22Rv1 (cell line): ENCODE results near the gene P2RX7.

Experiments
- H3K27ac ChIP-seq: fragments of 450-650 bp; 2 replicates; pipeline ENCODE4 v1.5.1; 2017
- CTCF ChIP-seq: fragments of 450-650 bp; IDR thresholded peaks from 2 replicates; pipeline ENCODE4 v1.5.1; 2017; ENCODE audit warnings: mild to moderate bottlenecking
- ZFX ChIP-seq: fragments of 450-650 bp; IDR thresholded peaks from 2 replicates; pipeline ENCODE4 v1.6.1; 2017; ENCODE audit warnings: antibody characterized with exemption, borderline replicate concordance

Gene P2RX7

GRCh38 chr12:121128908-121129810 is 3.5 kb upstream of the P2RX7 start:
- TF ChIP-seq ZFX = no peak
- no peak for TF ChIP-seq CTCF
- peak overlapping the region; percentile 58 for H3K27ac ChIP-seq

- TF ChIP-seq ZFX (no peak), CTCF (no peak)
- H3K27ac ChIP-seq = no peak overlapping the region
Observed at GRCh38 chr12:121129811-121130147, 2.9 kb upstream of the P2RX7 start.

GRCh38 chr12:121130866-121131373 is 1.8 kb upstream of the P2RX7 start:
- H3K27ac ChIP-seq = no peak overlapping the region
- TF ChIP-seq CTCF (no peak), ZFX (no peak)

GRCh38 chr12:121131941-121132341 is 735 bp upstream of the P2RX7 start:
- no peak overlapping the region for H3K27ac ChIP-seq
- TF ChIP-seq CTCF (no peak), ZFX (no peak)

- TF ChIP-seq CTCF (no peak), ZFX (no peak)
- H3K27ac ChIP-seq = no peak overlapping the region; the same call in 1 of the 2 replicates
Observed at GRCh38 chr12:121133838-121134237, 1.2 kb downstream of the P2RX7 start.

- no peak for TF ChIP-seq CTCF
- no peak for TF ChIP-seq ZFX
- H3K27ac ChIP-seq = no peak overlapping the region
Observed at GRCh38 chr12:121135320-121135719, 2.6 kb downstream of the P2RX7 start.

- no peak for TF ChIP-seq CTCF
- no peak for TF ChIP-seq ZFX
- no peak overlapping the region for H3K27ac ChIP-seq
Observed at GRCh38 chr12:121137512-121137911, 4.8 kb downstream of the P2RX7 start.
